ENCODE measurements around the gene HOMER3.

Gene HOMER3

DNA sequence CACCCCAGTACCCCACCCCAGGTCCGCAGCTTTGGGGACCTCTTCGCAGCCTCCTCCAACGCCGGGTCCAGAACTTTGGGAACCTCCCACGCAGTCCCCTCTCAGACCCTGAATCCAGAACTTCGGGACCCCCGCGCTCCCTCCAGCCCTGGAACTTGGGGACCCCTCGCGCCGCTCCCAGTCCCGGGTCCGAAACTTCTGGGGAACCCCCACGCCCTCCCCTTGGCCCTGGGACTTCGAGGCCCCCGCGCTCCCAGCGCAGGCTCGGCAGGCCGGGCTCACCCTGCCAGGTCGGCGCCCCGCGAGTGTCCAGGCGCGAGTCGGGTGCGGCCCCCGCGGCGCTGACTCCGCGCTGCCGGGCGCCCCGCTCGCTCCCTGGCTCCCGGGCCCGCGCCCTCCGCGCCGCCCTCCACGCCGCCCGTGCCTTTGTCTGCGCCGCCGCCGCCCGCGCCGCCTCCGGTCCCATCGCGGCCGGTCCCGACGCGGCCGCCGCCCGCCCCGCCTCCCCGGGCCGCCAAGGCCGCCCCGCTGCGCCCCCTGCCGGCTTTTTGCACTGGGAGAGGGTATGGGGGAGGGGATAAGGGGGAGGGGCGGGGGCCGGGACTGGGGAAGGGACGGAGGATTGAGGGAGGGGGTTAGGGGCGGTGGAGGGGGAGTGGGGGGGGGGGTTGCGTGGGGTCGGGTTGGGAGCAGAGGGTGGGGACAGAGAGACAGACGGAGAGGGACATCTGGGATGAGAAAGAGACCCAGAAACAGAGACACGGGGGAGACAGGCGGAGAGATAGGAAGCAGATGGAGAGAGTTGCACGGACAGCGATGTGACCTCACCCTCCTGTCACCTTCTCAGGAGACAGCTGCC, at the start of gene HOMER3:
Gene HOMER3 (minus strand): TSS at position 449 of the 859 bp plus-strand sequence. CDS start 2,235 bp downstream, outside the sequence.
- DNase-seq: no peak

DNA sequence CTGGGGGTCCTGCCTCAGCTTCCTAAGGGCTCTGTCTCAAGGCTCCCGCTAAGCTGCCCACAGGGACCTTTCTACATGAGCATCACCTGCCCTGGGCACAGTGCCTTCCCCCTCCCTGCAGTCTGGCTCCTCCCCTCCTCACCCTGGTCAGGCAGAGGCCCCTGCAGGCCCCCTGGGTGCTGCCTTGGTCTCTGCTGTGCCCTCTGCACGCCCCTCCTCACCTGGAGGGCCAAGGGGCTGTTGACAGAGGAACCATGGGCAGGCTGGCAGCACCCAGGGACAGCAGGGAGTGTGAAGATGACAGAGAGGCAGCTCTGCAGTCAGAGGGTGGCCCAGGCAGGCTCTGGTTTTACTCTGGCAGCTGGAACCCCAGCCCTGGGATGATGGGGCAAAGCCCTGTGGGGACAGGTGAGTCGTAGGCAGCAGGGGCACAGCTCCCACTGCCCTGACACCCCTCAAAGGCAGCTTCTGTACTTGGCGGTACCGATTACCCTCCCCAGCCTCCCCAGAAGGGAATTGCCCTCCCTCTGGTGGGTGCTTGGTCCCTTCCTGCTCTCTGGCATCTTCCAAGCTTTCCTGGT, 49.2 kb upstream of the HOMER3 start:
- DNase-seq: no peak

- DNase-seq: no peak
Observed at GRCh38 chr19:18989316-18989715, 48.3 kb upstream of the HOMER3 start.

GRCh38 chr19:18987456-18987855, 46.4 kb upstream of the HOMER3 start:
- no peak for DNase-seq

- DNase-seq: no peak
Observed at GRCh38 chr19:18985257-18985656, 44.2 kb upstream of the HOMER3 start.

DNA sequence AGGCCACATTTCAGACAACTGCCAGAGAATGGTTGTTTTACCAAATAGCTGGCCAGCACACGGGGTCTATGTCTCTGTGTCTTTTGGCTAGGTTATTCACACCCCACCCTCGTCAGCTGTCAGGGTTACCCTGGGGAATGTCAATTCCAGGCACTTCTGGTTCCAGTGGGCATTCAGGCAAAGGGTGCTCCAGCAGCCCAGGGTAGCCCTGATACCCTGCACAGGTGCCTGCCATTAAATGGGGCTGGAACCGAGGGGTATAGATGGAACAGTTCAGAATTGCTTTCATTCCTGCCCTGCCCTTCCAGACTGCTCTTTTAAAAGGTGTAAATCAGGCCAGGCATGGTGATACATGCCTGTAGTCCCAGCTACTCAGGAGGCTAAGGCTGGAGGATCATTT, 43.2 kb upstream of the HOMER3 start:
- no peak for DNase-seq

DNA sequence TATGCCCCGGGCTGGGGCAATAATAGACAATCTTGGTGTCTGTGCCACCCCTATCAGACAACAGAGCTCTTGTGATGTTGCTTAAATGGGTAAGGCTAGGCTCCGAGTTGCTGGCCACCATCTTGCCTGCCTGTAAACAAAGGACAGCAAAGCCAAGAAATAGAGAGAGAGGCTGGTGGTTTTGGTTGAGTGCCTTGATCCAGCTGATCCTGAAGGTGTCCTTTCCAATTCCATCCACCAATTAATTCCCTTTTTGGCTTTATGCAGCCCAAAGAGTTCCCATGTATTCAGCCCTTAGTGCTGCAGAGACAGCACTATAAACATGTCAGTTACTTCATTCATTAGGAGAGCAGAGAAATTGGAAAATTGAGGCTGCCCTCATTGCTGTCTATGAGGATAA, 41.7 kb upstream of the HOMER3 start:
- DNase-seq: no peak

DNA sequence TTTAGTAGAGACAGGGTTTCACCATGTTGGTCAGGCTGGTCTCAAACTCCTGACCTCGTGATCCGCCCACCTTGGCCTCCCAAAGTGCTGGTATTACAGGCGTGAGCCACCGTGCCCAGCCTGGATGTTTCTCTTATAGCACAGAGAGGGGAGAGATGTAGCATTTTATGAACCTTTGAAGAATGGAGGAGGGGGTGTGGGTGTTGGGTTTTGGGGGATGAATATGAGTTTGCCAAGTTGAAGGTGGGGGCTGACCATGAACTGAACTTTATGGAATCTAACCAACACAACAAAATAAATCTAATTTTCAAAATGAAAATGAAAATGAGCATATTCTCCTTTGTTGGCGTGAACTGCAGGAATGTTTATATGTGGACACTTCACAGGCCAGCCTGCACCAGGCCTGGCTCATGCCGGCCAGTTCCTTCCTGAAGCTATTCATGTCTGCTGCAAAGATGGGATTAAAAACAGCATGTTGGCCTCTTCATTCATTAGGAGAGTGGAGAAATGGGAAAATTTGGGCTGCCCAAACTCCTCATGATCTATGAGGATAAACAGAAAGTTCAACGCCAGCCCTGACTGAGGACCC, 39.5 kb upstream of the HOMER3 start:
- DNase-seq: no peak

DNA sequence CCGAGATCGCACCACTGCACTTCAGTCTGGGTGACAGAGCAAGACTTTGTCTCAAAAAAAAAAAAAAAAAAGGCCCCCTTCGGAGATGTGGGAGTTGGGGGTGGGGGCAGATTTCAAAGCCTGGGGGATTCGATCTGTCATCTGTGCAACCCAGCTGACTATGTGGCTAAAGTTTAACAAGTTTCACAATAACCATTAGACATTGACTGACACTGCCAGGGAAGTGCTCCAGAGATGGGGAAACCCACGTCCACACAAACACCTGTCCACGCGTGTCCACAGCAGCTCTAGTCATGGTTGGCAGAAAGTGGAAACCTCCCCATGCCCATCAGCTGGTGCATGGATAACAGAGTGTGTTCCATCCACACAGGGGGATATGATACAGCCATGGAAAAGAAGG, 37.6 kb upstream of the HOMER3 start:
- DNase-seq: no peak

DNA sequence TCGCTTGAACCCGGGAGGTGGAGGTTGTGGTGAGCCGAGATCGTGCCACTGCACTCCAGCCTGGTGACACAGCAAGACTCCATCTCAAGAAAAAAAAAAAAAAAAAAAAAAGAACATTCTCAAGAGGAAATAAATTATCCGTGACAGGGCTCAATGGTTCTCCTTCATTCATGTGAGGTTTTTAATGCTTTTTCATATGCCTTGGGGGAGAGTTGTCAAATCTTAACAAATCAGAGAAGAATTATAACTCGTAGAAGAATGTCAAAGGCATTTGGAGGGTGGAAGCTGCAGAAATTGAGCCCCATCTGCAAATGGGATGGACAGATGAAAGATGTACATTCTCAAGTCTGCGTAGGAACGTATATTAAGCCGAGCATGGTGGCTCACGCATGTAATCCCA, 34.9 kb upstream of the HOMER3 start:
- DNase-seq: no peak

DNA sequence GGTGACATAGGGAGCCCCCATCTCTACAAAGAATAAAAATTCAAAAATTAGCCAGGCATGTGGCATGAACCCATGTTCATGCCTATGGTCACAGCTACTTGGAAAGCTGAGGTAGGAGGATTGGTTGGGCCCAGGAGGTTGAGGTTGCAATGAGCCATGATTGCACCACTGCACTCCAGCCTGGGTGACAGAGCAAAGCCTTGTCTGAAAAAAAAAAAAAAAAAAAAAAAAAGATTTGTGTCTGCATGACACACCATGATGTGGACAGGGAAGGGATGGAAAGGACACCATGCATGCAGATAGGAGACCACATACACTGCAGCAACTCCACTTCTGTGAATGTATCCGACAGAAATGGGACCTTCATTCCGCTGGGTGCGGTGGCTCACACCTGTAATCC, 34.0 kb upstream of the HOMER3 start:
- no peak for DNase-seq

- no peak for DNase-seq
Observed at GRCh38 chr19:18972851-18973250, 31.8 kb upstream of the HOMER3 start.

- peak; percentile 50 for DNase-seq
Observed at GRCh38 chr19:18972301-18972811, 31.3 kb upstream of the HOMER3 start.

DNA sequence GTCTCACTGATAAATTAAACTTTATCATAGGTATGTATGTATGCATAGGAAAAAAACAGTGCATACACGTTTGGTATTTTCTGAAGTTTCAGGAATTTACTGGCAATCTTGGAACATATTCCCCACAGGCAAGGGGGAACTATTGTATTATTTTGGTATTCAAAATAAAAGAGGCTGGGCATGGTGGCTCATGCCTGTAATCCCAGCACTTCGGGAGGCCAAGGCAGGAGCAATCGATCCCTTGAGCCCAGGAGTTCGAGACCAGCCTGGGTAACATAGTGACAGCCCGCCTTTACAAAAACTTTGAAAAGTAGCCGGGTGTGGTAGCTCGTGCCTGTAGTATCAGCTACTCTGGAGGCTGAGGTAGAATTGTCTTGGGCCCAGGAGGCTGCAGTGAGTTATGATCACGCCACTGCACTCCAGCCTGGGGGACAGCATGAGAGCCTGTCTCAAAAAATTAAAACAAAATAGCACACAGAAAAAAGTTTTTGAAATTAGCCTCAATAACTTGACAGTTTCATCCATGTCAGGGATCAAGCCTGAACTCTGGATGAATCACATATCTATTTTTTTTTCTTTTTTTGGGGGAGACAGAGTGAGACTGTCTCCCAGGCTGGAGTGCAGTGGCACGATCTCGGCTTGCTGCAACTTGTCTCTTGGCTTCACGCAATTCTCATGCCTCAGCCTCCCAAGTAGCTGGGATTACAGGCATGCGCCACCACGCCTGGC, 29.1 kb upstream of the HOMER3 start:
- DNase-seq: no peak

DNA sequence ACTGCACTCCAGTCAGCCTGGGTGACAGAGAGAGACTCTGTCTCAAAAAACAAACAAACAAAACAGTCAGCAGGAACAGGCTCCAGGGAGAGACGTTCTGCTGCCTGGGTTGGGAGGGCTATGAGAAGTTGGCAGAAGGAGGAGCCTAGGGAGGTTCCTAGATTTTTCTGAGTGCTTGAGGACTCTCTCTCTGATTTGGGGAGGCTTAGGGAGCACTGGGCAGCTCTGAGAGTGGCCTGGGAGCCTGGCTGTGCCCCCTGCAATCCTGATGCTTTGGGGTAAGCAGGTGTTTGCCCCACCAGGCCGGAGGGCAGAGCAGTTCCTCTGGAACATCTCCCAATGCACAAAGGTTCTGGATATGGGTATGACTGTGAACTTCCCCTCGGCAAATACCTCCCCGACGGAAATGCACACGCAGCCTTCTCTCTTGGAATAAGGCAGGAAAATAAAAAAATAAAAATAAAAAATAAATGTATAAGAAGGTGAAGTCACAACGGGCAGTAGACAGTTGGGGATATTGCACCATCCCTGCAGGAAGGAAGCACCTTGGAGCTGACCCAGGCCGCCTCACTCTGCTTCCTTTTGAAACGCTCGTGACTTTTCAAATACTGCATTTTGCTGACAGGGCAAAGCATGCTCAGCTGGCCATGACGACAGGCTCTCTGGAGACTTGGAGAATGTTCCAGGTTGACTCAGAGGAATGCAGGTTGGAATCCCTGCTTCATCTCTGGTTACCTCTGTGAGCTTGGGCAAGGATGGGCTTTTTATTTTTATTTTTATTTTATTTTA, 26.5 kb upstream of the HOMER3 start:
- DNase-seq: no peak

DNA sequence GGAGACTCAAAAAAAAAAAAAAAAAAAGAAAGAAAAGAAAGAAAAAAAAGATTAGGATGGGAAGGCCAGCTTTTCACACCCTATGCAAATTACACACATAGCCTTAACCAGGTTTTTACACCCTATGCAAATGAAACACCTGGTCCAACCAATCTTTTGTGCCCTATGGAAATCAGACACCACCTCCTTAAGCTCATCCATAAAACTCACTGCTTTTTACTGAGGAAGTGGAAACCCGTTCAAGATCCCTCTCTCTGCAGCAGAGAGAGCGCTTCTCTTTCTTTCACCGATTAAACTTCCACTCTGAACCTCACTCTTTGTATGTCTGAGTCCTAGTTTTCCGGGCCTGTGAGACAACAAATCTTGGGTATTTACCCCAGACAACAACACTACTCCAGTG, 25.3 kb upstream of the HOMER3 start:
- DNase-seq: no peak

DNA sequence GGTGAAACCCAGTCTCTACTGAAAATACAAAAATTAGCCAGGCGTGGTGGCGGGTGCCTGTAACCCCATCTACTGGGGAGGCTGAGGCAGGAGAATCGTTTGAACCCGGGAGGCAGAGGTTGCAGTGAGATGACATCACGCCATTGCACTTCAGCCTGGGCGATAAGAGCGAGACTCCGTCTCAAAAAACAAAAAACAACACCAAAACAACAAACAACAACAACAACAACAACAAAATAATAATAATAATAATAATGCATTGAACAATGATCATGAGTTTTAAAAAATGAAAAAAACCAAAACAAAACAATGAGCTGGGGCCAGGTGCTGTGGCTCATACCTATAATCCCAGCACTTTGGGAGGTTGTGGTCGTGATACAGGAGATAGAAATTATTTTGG, 23.1 kb upstream of the HOMER3 start:
- no peak for DNase-seq

- no peak for DNase-seq
Observed at GRCh38 chr19:18961767-18962620, 21.0 kb upstream of the HOMER3 start.

DNA sequence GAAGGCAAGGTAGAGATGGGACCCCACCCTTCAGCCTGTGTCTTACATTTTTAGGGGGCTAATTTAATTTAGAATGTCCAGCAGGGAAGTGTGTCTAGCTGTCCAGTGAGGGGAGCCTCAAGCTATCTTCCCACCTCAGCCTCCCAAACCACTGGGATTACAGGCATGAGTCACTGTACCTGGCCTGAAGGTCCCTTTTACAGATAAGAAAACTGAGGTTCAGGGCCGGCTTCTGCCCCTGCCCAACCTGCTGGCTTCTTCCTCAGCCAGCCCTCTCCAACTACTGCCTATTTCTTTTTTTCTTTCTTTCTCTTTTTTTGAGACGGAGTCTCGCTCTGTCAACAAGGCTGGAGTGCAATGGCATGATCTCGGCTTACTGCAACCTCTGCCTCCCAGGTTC, 19.4 kb upstream of the HOMER3 start:
- DNase-seq: no peak

GRCh38 chr19:18955042-18955441, 14.0 kb upstream of the HOMER3 start:
- DNase-seq: no peak

- DNase-seq: no peak
Observed at GRCh38 chr19:18954094-18954493, 13.1 kb upstream of the HOMER3 start.
